MM.1S (cell line): Measurements from ENCODE around the gene TTYH1.

Source experiments
- EZH2 ChIP-seq: fragments of 300-600 bp; sonication (generic); optimal IDR thresholded peaks from 2 replicates; pipeline ENCODE3; 2017; ENCODE audit warnings: low read depth, mild to moderate bottlenecking, antibody characterized with exemption, low read length, mixed read lengths
- TF ChIP-seq, protein P1 (sequence below): fragments of 300-600 bp; sonication (generic); IDR thresholded peaks from 2 replicates; pipeline ENCODE4 v1.5.1; 2016; ENCODE audit warnings: antibody characterized with exemption, low read length, mixed read lengths

DNA sequence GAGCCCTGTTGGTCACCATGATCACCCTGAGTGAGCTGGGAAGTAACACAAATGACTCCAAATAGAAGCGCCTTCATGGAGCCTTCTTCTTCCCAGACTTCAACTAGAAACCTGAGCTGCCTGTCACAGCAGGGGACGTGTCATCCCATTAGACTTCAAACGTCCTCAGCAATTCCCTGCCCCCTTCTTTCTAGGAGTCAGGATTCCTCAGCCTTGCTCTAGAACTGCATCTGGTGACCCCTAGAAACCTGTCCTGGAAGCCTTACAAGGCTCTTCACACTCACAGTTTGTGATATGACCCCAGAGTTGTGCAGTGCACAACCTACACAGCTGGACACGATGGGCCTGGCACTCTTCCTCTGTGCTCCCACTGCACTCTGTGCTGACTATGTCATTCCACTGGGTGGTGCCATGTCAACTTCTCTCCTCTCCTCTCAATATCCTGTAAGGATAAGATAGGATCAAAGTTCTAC is 23.6 kb upstream of the TTYH1 start:
- TF ChIP-seq, protein P1, sequence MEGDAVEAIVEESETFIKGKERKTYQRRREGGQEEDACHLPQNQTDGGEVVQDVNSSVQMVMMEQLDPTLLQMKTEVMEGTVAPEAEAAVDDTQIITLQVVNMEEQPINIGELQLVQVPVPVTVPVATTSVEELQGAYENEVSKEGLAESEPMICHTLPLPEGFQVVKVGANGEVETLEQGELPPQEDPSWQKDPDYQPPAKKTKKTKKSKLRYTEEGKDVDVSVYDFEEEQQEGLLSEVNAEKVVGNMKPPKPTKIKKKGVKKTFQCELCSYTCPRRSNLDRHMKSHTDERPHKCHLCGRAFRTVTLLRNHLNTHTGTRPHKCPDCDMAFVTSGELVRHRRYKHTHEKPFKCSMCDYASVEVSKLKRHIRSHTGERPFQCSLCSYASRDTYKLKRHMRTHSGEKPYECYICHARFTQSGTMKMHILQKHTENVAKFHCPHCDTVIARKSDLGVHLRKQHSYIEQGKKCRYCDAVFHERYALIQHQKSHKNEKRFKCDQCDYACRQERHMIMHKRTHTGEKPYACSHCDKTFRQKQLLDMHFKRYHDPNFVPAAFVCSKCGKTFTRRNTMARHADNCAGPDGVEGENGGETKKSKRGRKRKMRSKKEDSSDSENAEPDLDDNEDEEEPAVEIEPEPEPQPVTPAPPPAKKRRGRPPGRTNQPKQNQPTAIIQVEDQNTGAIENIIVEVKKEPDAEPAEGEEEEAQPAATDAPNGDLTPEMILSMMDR = no peak
- TF ChIP-seq EZH2 = no peak
